ENCODE data around the gene KRT9.
"Not testable (repeated sequence)": the region's sequence is repeated elsewhere in the genome, so short reads cannot be mapped to it uniquely, and the experiment has no call there.

Gene KRT9

DNA sequence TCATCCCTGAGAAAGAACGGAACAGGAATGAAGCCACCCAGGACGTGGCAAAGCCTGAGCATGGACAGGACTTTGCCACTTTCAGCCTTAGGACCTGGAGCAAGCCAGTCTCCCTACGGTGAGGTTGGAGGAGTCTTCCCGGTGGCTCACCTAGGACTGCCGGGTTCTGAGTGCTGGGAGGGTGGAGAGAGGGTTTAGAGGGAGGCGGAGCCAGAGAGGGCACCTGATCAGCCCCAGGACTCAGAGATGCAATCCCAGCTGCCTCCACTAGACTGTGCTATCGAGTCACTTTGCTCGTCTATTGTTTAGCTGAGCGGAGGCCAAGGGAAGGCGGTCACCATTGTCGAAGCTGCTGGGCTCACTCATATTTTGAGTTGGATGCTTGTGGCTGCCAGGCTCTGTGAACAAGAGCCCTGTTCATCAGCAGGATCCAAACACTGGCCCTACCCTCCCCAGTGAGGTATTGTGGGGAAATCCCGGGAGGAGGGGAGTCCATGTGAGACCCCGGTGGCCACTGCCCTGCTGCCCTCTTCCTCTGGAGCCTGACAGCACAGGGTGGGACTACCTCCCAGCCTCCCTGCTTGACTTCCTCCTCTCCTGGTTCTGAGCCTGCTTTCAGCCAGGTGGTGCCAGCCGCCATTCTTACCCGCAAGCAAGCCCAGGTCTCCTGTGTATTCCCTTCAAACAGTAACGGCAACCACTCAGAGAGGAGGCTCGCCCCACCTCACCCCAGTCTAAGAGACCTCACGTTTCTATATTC lies 7.8 kb upstream of the KRT9 start:
- peak in 33 of 56 donors; percentile 0 to 67 (median 19) for DNase-seq

DNA sequence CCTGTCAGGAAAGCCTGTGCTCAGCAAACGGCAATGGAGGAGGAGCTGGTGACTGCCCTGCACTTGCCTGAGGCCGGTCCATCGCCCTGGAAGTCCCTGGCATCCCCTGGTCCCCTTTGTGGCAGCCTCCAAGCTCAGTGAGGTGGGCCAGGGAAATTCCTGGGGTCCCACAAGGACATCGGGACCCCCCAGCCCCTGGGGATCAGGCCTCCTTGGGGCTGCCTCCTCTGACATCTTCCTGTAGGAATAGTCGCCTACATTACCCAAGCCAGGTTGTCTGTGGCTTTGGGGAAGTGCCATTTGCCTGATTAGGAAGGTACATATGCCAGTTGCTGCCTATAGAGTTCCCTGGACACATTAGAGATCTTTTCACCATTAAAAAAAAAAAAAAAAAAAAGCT lies 7.1 kb upstream of the KRT9 start:
- DNase-seq: no peak

DNA sequence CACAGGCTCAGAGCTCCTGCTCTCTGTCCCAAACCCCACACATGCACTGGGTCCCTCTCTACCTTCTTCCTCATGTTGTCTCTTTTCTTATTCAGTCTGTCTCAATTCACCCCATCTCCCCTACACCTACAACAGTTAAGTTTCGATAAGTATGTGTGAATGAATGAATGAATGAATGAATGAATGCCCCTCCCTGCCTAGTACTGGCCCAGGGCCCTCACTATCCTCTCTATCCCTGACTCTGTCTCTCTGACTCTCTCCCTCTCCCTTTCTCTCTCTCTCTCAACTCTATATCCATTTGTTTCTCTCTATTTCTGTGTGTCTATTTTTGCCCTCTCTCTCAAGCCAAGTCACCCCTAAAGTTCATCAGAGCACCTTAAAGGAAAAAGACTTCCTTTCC lies 6.7 kb upstream of the KRT9 start:
- DNase-seq: no peak

DNA sequence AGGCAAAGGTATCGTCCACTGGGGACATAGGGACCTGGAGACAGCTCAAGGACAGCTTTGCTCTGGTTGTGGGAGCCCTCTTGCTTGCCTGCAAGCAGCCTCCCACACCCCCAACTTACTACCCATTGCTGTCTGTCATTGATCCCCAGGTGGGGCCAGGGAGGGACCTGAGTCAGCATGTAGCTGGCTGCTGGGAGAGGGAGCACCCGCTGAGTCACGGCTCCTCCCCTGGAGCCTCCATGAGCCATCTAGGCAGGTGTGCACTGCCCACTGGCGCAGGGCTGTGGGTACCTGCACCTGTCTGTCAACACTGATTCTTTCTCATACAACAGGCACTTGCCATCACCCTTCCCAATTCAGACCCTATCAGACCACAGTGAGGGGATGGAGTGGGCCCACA lies 4.9 kb upstream of the KRT9 start:
- not testable (repeated sequence) for DNase-seq

DNA sequence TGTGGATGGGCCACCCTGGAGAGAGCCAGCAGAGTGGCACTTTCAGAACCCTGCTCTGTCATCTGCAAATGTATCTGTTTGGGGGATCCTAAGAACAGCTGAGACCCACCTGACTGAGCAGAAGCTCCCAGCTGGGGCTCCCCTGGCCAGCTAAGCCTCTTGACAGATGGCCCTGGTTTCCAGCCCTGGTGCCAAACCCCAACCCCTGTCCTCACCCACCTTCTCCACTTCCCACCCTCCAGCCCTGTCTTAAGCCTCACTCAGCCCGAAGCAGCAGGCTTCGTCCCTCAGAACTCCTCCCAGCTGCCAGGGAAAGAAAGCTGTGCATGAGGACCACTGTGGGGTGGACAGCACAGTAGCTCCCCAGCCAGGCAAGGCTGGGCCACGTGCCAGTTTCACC lies 3.5 kb upstream of the KRT9 start:
- no peak for DNase-seq

DNA sequence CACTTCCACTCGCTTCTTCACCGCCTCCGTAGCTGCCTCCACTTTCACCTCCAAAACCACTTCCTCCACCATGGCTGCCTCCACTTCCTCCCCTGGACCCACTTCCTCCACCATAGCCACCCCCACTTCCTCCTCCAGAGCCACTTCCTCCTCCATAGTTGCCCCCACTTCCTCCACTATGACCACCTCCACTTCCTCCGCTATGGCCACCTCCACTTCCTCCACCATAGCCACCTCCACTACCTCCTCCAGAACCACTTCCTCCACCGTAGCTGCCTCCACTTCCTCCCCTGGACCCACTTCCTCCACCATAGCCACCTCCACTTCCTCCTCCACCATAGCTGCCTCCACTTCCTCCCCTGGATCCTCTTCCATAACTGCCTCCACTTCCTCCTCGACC lies 4.5 kb downstream of the KRT9 start:
- DNase-seq: no peak

DNA sequence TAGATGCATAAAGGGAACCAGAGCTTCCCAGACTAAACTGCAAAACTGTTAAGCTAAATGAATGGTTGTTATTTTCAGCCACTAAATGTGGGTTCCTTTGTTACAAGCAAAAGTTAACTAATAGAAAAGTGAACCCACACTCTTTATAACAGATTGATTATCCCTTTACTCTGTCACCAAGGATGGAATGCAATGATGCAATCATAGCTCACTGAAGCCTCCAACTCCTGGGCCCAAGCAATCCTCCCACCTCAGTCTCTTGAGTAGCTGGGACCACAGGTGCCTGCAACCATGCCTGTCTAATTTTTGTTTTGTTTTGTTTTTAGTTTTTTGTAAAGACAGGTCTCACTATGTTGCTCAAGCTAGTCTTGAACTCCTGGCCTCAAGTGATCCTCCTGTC lies 6.5 kb downstream of the KRT9 start:
- no peak for DNase-seq

DNA sequence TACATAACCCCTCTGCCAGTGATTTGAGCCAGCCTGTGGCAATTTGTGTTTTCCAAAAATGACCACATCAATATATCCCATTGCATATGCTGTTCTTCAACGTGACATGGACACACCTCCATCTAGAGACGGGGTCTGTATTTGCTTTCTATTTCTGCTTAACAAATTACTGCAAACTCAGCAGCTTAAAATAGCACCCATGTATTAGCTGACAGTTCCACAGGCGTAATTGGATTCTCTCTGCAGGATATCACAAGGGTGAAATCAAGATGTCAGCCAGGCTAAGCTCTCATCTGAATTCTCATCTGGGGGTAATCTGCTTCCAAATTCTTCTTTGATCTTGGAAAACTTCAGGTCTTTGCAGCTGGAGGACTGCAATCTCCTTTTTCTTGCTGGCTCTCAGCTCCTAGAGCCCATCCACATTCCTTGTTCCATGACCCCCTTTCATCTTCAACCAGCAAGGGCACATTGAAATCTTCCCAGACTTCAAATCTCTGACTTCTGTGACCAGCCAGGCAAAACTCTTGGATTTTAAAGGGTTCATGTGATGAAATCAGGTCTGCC lies 8.2 kb downstream of the KRT9 start:
- DNase-seq: no peak

DNA sequence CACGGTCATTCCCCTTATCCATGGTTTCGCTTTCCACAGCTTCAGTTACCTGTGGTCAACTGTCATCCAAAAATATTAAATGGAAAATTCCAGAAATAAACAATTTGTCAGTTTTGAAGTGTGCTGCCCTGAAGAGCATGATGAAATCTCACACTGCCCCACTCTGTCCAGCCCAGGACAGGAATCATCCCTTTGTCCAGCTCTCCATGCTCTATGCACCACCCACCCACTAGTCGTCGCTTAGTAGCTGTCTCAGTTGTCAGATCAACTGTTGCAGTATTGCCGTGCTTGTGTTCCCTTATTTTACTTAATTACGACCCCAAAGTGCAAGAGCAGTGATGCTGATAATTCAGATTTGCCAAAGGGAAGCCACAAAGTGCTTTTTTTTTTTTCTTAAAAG lies 10.3 kb downstream of the KRT9 start:
- DNase-seq: no peak

DNA sequence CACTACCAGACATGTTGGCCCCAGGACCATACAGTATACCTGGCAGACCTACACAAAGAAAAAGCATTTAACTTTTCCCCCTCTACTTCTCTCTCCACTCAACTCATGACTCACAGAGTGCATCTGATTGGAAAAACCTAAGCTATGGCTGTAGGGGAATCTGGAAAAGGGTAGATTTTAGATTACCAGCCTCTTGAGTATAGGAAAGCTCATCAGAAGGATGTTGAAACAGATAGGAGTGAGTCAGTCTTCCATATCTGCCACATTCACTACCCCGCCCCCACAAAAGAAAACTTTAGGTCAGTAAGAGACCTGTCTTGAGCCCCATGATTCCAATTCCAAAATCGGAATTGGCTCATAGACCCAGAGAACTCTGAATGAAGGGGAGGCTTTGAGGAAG lies 12.3 kb downstream of the KRT9 start:
- DNase-seq: no peak

DNA sequence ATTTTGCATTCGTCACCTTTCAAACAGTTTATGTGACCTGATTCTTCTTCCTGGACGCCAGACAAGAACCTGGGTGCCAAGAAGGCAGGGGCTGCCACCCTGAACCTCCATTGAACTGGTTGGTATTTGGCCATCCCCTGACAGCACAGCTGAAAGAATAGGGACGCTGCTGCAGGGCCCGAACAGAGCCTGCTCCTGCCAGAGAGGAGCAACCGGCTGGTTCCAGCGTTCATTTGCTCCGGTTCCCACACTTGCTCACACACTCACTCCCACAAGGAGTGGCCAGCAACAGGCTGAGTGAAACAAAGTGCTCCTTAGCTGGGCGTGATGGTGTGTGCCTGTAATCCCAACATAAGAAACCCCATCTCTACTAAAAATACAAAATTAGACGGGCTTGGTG lies 14.9 kb downstream of the KRT9 start:
- no peak for DNase-seq

DNA sequence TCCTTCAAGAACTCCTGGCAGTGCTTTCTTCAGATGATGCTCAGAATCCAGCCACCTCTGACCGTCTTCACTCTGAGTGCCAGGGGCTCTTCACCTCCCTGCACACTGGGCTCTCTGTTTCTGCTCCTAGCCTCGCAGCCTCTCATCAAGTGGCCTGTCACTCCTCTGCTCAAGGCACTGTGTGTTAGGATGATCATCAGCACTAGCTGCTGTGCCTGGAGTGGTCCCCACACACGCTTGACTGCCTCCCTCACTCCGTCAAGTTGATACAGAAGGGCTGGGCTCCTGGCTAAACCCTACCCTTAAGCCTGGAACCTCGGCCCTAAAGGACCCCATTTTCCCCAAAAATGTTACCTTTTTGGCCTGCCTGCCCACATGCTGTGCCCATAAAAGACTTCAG lies 15.6 kb downstream of the KRT9 start:
- DNase-seq: no peak

DNA sequence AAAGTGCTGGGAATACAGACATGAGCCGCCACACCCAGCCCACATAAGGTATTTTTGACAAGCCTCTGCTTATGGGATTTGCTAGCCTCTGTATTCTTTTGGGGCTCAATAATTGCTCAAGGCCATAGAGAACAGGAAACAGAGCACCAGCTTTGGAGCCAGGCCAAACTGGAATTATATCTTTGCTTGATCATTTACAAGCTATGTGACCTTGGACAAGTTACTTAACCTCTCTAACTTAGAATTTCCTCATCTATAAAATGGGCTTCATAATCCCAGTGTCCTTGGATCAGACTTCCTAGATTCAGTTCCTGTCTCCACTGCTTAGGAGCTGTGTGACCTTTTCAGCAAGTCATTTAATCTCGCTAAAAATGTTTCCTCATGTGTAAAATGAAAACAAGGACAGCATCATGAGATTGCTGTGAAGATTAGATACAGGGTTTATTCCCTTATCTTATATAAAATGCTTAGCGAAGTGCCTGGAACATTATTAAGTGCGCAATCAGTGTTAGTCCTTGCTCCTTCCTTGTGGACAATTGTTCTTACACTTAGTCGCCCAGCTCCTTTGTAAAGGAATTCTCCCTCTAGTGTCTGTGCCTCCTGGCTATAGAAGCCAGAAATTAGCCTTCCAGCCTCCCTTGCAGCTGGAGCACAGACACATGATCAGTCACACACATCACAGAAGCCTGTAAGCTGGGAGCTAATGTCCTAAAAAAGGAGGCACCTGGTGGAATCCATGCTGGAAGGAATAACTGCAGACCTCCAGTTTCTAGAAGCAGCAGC lies 16.6 kb downstream of the KRT9 start:
- DNase-seq: no peak

DNA sequence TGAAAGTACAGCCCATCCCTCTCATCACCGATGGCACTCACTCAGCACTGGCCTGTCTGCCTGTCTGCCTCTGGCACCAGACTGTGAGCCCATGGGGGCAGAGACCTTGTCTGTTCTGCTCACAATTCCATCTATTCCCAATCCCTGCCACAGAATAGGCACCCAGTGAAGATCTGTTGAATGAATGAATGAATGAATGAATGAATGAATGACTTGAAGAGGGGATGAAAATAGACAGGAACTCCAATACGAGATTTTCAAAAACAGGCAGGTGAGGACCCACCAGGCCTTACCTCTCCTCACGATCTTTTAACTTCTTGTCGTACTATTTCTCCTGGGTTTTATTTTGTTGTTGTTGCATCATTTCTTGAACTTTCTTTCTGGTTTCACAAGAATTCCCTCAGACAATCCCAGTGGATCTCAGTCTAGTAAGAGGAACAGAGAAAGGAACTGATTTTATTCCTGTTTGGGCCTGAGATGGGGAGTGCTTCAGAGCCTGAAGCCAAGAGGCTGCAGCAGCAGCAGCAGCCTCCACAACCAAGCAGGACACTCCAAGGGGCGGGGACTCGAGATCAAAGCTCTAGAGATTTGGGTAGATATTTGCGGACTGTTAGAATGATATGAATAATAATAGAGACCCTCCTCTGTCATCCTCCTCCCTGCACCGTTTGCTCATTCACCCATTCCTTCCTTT lies 17.7 kb downstream of the KRT9 start:
- DNase-seq: no peak

DNA sequence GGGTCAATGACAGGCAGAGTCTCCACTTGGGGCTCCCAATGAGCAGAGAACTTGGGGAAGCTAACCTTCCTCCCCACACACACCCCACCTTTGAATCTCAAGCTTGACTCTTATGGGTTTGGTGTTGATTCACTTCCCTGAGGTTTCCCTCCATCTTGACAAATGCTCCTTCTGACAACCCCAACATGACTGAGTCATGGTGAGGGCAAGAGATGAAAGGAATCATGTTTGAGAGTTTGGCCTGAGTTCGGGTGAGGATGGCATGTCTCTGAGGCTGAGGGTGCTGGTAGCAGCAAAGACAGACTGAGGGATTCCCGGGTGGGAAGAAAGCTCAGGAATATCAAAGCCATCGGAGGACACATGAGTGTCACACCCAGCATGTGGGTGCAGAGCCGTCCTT lies 18.7 kb downstream of the KRT9 start:
- no peak for DNase-seq

DNA sequence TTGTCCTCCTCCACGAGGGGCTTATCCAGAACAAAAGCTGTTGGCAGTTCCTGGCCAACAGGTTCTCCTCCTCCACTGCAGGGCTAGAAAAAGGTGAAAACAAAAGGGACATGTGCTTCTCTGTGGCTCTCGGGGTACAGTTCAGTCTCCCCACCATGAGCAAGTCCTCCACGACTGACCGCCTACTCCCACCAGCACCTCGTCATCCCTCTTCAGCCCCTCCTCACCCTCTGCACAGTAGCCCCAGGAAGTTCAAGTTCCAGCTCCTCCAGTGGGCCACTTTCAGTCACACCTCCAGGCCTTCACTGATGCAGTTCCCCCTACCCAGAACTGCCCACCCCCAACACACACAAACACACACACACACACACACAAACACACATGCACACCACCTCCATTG lies 19.4 kb downstream of the KRT9 start:
- no peak for DNase-seq

DNA sequence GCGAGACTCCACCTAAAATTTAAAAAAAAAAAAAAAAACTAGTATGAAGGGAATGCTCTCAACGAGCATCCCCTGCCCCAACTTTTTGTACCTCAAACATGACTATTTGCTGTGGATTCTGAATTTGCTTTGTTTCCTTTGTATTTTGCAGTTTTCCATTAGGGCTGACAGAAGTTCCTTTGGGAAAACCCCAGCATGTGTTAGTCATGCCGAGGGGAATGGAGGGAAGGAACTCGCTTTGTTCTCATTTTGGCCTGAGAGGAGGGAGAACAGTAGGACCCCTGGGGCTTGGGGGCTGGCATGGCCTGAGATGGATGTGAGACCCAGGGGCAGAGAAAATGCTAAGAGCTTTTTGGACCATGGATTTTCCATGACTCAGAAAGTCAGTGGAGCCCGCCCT lies 20.5 kb downstream of the KRT9 start:
- DNase-seq: no peak

DNA sequence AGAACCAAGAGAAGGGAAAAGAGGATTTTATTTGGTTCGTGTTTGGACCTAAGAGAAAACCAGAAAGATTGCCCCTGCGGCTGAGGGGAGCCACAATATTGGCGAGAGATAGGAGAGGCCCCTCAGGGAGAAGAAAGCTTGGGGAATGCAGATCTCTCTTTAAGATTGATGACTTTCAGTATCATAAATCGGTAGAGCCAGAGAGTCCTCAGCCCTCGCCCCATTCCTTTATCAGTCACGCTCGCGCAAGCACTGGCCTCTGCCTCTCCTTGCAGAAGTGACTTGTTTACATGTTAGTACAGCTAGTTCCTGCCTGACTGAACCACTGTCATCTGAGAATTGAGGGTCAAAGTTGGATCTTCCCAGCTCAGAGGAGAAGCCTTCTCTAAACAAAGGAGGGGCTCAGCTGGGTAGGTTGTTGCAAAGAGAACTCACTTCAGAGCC lies 22.2 kb downstream of the KRT9 start:
- no peak for DNase-seq

DNA sequence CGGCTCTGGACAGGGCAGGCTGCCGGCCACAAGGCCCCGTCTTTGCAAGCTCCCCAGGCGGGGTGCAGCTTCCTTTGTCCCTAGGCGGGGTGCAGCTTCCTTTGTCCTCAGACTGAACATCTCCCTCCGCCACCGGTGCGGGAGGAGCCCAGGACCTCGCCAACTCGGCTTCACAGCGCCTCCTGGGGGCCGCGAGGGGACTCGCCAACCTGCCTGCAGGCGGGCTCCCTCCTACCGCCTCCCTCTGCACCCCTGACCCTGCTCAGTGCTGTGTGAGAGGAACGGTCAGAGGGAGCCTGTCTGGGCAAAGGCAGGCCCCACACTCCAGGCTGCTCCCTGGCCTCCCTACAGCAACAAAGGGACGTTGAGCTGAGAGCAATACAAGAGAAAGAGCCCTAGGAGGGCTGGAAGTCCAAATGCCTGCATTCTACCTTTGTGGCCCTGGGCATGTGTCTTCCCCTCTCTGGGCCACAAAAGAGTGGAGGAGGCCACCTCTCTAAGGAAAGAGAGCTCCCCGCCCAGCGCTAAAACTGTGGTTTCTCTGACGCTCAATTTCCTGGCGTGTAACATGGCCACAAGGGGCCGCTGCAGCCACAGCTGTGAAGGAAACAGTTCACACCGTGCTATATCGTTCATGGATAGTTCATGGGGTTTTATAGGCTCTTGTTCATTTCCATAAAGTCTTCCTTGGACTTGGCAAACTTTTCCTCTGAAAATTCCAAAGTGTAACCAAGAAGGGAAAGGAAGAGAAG lies 22.8 kb downstream of the KRT9 start:
- peak in 49 of 56 donors; percentile 5 to 80 (median 39) for DNase-seq

DNA sequence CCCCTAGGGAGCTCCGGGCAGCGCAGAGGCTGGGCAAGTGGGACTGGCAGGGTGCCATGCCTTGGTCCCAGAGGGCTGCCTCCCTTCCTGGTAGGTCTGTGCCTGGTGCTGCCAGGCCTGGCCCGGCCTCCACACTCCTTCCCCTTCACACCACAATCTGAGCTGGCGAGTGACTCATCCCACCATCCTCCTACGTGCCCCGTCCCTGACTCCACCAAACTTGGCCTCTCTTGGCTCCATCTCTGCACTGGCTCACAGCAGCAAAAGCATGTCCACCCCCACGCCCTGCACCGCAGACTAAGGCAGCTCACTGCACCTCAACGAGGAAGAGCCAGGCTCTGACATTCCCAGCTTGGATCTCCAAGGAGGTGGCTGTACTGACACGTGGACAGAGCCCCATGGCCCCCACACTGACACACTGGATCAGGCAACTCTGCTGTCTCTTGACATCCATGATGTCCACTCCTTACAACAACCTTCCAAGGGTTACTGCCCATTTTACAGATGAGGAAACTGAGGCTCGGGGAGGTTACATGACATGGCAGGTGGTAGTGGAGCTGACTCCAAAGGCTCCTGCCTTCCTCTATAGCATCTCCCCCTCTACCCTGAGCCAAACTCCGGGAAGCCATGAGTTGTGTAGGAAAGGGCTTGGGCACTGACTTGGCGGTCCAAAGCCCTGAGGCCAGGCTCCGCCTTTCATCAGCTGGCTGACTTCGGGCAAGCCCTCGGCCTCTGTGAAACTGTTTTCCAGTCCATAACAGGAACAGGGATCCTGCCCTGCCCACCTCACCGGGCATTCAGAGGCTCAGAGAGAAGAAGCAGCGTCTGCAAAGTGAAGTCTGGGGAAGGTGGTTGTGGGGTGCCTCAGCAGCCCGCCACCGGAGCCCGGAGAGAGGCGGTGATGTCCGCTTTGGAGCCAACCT lies 23.7 kb downstream of the KRT9 start:
- peak in 8 of 56 donors; percentile 4 to 35 (median 12) for DNase-seq
